ENCODE results near the gene SPHK2.
"Not testable (repeated sequence)": the region's sequence is repeated elsewhere in the genome, so short reads cannot be mapped to it uniquely, and the experiment has no call there.

SPHK2 gene

DNA sequence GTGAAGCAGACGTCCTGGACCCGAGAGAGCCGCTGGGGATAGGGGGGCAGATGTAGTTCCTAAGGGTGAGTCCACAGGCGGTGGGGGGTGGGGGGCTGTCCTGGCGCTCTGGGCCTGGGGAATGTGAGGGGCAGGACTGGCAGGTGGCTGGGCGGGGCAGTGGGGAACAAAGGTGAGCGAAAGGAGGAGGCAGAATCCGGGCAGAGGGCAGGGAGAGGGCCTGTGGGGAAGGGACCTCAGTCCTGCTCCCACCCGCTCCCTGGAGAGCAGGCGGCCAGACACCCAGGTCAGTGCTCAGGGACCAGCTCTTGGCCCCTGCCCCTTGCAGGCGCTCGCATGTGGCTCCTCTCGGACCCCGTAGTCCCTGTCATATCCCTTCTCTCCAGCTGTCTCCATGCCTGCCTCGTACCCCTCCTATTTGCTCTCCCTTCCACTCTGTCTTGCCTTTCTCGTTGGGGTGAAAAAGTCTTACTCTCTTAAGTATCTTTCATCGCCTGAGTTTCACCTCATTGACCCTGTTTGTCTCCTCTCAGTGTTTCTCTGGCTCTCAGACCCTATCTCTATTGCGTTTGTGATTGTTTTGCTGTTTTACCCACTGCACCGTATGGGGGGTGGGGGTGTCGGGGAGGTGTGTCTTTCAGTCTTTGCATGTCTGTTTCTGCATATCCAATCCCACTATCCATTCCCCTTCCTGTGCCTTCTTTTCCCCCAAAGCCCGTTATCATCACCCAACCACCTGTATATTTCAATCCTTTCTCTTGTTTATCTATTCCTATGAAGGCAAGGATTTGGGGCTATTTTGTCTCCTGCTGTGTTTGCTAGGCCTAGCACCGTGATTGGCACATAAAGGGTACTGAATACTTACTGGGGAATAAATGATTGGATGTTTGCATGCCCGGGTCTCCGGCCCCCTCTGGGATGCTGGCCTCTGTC, 5.8 kb downstream of the SPHK2 start:
- DNase-seq, result no peak

DNA sequence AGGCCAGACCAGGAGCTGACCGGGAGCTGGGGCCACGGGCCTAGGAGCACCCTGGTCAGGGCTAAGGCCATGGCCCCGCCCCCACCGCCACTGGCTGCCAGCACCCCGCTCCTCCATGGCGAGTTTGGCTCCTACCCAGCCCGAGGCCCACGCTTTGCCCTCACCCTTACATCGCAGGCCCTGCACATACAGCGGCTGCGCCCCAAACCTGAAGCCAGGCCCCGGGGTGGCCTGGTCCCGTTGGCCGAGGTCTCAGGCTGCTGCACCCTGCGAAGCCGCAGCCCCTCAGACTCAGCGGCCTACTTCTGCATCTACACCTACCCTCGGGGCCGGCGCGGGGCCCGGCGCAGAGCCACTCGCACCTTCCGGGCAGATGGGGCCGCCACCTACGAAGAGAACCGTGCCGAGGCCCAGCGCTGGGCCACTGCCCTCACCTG, 6.6 kb downstream of the SPHK2 start:
- DNase-seq, result no peak

DNA sequence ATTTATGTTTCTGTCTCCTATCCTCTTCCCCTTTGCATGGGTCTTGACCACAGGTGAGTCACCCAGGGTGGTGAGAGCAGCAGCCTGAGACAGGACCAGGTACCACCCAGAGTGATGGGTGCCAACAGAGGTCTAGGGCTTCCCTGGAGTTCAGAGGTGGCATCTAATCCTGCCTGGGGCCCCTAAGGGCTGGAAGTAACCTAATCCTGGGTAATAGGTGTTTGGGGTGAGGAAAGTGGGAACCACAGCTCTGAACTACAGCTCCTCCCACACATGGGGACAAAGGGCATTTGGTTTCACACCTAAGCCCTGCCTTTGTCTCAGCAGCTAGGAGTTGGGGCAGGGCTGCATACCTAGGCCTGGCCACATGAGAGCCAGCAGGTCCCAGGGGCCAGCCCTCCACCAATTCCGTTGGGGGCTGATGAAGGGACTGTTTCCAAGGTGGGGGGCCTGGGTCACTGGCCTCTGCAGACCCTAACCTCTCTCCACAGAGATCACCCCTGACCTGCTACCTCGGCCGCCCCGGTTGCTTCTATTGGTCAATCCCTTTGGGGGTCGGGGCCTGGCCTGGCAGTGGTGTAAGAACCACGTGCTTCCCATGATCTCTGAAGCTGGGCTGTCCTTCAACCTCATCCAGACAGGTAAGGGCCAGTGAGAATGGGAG, 8.0 kb downstream of the SPHK2 start:
- no peak for DNase-seq

DNA sequence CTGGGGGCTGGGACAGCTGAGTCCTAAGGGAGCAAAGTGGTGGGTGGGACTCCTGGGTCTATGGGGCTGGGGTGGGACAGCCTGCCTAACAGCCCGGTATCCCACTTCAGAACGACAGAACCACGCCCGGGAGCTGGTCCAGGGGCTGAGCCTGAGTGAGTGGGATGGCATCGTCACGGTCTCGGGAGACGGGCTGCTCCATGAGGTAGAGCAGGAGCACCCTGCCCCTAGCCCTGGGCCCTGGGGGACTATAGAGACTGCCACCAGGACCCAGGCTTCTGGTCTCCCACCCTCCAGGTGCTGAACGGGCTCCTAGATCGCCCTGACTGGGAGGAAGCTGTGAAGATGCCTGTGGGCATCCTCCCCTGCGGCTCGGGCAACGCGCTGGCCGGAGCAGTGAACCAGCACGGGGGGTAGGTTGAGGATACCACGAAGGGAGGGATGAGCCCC, 8.6 kb downstream of the SPHK2 start:
- no peak for DNase-seq

DNA sequence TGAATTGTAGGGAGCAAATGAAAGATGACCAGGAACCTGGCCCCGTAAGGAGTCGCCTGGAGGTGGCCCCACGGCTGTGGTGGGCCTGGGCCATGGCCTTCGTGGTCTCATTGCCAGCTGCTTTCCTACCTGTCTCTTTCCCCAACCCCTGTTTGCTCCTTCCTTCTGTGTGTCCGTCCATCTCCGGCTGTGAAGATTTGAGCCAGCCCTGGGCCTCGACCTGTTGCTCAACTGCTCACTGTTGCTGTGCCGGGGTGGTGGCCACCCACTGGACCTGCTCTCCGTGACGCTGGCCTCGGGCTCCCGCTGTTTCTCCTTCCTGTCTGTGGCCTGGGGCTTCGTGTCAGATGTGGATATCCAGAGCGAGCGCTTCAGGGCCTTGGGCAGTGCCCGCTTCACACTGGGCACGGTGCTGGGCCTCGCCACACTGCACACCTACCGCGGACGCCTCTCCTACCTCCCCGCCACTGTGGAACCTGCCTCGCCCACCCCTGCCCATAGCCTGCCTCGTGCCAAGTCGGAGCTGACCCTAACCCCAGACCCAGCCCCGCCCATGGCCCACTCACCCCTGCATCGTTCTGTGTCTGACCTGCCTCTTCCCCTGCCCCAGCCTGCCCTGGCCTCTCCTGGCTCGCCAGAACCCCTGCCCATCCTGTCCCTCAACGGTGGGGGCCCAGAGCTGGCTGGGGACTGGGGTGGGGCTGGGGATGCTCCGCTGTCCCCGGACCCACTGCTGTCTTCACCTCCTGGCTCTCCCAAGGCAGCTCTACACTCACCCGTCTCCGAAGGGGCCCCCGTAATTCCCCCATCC, 9.4 kb downstream of the SPHK2 start:
- no peak for DNase-seq

DNA sequence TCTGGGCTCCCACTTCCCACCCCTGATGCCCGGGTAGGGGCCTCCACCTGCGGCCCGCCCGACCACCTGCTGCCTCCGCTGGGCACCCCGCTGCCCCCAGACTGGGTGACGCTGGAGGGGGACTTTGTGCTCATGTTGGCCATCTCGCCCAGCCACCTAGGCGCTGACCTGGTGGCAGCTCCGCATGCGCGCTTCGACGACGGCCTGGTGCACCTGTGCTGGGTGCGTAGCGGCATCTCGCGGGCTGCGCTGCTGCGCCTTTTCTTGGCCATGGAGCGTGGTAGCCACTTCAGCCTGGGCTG, 9.9 kb downstream of the SPHK2 start:
- DNase-seq, result no peak

DNA sequence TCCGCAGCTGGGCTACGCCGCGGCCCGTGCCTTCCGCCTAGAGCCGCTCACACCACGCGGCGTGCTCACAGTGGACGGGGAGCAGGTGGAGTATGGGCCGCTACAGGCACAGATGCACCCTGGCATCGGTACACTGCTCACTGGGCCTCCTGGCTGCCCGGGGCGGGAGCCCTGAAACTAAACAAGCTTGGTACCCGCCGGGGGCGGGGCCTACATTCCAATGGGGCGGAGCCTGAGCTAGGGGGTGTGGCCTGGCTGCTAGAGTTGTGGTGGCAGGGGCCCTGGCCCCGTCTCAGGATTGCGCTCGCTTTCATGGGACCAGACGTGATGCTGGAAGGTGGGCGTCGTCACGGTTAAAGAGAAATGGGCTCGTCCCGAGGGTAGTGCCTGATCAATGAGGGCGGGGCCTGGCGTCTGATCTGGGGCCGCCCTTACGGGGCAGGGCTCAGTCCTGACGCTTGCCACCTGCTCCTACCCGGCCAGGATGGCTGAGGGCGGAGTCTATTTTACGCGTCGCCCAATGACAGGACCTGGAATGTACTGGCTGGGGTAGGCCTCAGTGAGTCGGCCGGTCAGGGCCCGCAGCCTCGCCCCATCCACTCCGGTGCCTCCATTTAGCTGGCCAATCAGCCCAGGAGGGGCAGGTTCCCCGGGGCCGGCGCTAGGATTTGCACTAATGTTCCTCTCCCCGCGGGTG, 10.4 kb downstream of the SPHK2 start:
- DNase-seq, result no peak

DNA sequence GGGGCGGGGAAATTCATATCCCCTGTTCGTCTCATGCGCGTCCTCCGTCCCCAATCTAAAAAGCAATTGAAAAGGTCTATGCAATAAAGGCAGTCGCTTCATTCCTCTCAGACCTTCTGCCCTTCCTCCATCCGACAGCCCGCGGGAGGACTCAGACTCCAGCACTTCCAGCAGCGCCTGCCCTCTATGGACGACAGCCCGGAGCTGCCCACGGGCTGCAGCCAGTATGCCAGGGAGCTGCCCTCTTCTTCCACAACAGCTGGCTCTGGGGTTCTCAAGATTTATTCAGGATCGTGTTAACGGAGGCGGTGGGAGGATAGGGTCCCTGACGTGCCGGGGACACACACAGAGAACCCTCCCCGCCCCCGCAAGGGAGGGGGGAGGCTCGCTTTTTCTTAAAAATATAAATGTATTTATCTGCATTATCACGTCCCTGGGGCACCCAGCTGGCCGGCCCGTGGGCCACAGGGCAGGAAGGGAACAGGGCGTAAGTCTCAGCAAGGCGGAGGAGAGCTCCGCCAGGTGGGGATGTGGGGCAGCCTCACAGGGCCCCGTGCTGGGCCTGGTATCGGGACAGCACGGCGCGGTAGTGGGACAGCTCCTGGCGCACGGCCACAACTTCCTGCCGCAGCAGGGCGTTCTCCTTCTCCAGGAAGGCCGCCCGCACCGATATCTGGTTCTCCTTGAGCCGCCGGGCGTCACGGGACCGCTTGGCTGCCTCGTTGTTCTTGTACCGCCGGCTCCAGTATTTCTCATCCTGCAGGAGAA, 11.2 kb downstream of the SPHK2 start:
- no peak for DNase-seq

DNA sequence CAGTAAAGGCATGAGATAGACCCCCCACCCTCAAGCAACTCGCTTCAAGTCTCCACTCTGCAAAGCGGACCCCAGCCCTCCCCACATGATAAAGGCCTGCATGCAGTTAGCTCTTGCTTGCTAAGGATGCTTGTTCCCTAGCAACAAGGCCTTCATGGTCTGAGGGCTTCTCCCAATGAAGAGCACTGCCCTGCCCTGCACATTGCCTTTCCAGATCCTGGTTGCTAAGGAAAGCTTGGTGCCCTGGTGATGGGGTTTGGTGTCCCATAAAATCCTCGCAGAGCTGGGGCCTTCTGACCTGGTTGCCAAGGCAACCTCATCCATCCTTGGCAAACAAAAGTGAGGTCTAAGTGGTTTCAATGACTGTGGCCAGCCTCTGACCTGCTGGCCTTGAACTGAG, 11.9 kb downstream of the SPHK2 start:
- no peak for DNase-seq

DNA sequence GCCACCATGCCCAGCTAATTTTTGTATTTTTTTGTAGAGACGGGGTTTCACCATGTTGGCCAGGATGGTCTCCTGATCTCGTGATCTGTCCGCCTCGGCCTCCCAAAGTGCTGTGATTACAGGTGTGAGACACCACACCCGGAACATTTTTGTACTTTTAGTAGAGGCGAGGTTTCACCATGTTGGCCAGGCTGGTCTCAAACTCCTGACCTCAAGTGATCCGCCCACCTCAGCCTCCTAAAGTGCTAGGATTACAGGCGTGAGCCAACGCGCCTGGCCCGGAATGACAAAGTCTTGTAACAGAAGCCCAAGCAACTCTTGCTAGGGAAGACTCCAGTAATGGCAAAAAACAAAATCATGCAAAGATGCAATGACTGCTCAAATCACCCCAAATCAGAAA, 13.0 kb downstream of the SPHK2 start:
- DNase-seq, result not testable (repeated sequence)

DNA sequence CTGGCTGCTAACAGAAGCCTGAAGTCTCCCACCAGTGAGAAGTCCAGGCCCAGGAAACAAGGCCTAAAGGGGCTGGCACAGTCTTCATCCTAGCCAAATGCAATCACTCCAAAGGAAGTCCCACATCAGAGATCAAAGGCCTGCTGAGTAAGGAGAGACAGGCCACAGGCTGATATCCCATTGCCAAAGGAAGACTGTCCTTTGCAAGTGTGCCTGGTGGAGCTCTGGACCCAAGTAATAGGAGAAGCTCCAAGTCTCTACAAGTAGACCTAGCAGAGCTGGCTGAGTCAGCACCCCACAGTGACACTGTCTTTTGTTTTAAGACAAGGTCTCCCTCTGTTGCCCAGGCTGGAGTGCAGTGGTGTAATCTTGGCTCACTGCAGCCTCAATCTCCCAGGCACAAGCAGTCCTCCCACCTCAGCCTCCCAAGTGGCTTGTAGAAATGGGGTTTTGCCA, 13.4 kb downstream of the SPHK2 start:
- no peak for DNase-seq

DNA sequence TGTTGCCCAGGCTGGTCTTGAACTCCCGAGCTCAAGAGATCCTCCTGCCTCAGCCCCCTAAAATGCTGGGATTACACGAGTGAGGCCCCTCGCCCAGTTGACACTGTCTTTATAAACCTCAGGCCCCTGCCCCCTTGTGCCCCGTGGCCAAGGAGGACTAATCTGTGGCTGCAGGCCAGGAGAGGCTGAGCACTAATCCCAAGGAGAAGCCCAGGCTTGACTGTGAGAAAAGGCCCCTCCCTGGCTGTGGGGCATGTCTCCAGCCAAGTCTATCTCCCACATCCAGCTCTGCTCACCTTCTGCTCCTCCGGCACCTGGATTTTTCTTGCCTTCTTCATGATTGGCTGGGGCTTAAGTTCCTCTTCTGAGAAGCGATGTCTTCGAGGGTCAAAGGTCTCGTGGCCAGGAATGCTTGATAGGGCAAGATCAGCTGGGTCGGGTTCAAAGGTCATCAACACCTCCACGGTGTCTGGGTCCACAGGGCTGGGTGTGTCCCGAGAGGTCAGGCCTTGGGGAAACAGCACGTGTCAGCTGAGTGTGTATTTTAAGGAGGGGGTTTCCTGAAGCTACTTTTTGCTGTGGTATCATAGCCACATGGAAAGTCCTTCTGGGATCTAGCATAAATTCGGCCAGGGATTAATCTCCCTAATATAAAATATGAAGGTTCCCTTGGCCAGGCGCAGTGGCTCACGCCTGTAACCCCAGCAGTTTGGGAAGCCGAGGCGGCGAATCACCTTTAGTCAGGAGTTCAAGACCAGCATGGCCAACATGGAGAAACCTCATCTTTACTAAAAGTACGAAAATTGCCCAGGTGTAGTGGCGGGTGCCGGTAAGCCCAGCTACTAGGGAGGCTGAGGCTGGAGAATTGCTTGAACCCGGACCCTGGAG, 14.1 kb downstream of the SPHK2 start:
- DNase-seq, result no peak

DNA sequence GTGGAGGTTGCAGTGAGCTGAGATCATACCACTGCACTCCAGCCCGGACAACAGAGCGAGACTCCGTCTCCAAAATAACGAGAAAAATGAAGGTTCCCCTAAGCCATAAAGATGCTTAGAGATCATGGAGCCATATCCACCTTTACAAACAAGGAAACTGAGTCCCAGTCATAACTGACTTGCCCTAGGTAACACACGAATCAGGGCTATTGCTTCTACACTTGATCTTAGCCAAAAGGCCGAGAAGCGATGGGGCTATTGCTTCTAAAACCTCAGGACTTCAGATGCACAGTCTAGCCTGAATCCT, 14.7 kb downstream of the SPHK2 start:
- no peak for DNase-seq

DNA sequence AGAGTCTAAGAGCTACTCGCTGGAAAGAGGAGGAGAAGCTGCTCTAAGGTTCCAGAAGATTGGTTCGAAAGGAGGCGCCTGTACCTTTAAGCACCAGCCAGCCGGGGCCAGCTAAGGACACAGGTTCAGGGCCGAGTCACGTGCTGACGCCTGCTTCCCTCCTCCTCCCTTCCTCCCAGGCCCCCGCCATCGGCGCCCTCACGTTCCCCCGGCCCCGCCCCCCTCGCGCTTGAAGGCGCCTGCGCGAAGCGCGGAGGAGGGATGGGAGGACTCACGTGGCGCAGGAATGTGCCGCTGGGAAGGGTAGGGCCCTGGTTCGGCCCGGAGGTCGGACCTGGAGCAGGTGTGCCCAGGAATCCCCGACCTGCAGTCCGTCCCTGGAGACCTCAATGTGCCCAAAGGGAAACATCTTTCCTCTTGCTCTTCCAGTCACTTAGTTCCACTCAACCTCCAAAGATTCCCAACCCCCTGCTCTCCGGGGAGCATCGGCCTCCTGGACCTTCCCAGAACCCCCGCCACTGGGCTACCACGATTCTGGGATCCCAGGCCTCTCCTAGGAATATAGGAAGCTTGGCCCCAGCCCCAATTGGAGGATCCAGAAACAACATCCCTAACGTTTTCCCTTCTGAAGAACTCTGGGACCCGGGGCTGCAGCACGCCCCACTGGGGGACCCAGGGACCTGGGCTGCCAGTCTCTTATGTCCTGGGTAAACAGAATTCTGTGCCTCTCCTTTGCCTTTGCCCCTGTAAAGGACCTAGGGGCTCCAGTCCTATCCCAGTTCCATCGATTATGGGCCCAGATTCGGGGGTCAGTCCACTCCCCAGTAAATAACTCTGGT, 15.3 kb downstream of the SPHK2 start:
- peak; percentile 58 to 80 for DNase-seq

DNA sequence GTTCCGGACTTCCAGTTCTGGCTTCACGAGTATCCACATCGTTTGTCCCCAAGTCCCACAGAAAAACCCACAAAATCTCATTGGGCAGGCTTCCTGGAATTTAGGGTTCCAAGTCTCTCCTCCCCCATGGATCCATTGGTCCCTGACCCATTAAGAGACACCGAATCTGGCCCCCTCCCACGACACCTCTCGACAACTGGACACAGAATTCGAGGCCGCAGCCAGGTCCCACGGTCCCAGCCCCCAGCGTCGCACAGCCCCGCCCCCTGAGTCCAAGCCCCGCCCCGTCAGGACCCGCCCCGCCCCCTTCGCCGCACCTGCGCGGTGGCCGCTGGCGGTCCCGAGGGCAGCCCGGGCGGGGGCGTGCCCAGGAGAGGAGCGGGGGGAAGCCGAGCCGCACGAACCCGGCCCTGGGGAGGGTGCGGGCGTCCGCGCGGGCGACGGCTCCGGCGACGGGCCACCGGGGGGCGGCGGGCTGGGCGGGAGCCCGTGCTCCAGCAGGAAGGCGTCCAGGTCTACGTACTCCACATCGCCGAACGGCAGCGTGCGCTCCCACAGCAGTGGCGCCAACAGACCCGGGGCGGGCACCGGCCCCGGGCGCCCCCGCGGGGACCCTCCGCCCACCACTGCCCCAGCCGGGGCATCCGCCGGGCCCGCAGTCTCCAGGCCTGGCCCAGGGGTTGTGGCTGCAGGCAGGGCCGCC, 16.1 kb downstream of the SPHK2 start:
- peak in 1 of 2 donors; percentile 48 for DNase-seq

DNA sequence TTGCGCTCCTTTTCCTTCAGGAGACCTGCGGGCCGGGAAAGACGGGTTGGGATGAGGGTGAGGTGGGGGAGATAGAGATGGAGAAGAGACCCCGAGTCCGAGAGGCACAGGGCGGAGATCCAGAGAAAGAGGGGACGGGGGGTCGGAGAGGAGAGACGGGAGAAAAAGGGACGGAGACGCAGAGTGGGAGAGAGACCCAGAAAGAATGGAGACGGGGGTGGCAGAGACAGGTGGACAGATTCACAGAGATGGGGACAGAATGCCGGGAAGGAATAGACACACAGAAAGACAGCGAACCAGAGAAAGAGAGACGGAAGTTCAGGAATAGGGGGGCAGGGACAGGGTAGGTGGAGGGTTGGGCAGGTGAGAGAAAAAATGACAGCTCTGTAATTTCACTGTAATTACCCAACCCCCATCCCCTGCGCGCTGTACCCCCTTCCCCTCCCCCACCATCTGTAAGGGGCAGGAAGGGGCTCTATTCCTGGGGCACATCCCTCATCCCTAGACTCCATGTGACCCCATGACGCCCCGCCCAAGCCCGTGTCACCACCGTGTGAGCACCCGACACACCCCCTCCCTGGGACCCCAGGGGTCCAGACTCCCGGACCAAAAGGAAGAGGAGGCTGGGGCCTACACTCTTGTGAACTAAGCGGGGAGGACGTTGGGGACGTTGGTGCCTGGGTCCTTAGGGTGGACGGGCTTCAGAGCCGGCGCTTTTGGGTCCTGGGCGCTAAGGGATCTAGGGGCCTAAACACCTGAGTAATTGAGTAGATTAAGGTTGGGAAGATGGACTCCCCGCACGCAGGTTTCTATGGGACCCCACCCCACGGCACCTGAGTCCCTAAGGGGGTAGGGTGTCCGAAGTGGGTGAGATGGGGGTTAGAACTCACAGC, 16.9 kb downstream of the SPHK2 start:
- no peak for DNase-seq

DNA sequence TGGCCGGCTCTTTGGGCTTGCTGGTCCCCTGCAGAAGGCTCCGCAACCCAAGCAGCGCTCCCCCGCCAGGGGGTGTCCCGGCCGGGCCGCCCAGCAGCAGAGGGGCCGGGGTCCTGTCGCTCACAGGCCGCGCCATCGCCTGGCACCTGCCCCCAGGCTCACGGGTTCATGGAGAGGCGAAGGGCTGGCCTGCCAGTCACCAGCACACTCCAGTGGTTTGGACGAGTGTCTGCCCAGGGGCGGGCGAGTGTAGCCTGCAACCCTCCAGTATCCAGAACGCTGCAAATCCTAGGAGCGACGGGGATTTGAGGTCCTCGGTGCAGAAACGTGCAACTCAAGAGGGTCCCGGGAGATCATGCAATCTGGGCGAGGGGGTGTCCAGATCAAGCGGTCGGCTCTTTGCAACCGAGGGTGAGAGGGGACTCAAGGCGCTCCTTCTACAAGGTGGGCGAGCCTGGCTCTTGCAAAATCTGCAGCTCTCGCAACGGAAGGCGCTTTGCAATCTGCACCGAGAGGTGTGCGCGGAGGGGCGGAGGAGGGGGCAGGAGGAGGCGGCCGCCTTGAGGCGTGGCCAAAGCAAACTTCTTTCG, 17.6 kb downstream of the SPHK2 start, which contains the start of gene DBP:
DBP (minus strand) TSS at position 521 of the 590 bp plus-strand sequence; CDS start at position 136, 385 bp downstream.
- peak in 1 of 2 donors; percentile 69 for DNase-seq

DNA sequence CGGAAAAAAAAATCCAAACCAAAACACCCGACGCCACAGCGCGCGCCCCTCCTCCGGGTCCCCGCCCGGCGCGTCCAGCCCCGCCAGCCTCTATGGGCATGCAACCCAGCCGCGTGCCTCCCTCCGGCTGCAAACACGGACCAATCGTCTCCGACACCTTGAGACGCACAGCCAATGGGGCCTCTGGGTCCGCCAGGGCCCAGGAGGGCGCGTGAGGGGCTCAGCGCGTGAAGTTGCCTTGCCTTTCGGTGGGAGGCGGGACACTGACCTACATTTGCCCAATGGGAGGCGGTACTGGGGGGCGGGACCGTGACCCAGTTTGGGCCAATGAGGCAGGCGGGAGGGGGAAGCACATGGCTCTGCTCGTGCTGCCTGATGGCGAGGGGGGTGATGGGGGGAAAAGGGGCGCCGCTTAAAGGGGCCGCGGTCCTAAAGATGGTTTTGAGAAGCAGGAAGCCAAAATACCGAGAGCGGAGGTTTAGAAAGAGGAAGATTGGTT, 18.2 kb downstream of the SPHK2 start:
- peak; percentile 82 to 100 for DNase-seq
